H9 (cell line): ENCODE data around the gene ZBTB48. TPM values are rescaled to one million over a fixed set of nuclear protein-coding genes. Genes with fewer than 3 reads are reported as not detected.
"Not testable (repeated sequence)": the region's sequence is repeated elsewhere in the genome, so short reads cannot be mapped to it uniquely, and the experiment has no call there.

ENCODE experiments used
- DNase-seq: peaks from one replicate; pipeline ENCODE4 v3.0.0-alpha.2; 2017
- H2AFZ ChIP-seq: one replicate; pipeline ENCODE4 v1.6.1; 2013; ENCODE audit warnings: mild to moderate bottlenecking, low read length, control low read depth, moderate library complexity
- H2AK5ac ChIP-seq: 2 replicates; pipeline ENCODE4 v1.6.1; 2013; ENCODE audit warnings: low read length, control low read depth, mixed read lengths; ENCODE audit not compliant: insufficient read length
- H2BK120ac ChIP-seq: one replicate; pipeline ENCODE4 v1.6.1; 2013; ENCODE audit warnings: low read depth, mild to moderate bottlenecking, low read length, control low read depth, inconsistent platforms; ENCODE audit not compliant: poor library complexity, severe bottlenecking
- H2BK12ac ChIP-seq: 2 replicates; pipeline ENCODE4 v1.6.1; 2013; ENCODE audit warnings: low read length, control low read depth, mixed read lengths, low read depth; ENCODE audit not compliant: insufficient read length
- H2BK15ac ChIP-seq: 2 replicates; pipeline ENCODE4 v1.6.1; 2013; ENCODE audit warnings: low read depth, low read length, control low read depth
- H2BK20ac ChIP-seq: one replicate; pipeline ENCODE4 v1.6.1; 2013; ENCODE audit warnings: low read depth, mild to moderate bottlenecking, low read length, control low read depth, inconsistent platforms; ENCODE audit not compliant: poor library complexity, severe bottlenecking
- H2BK5ac ChIP-seq: 2 replicates; pipeline ENCODE4 v1.6.1; 2013; ENCODE audit warnings: low read length, control low read depth, mixed read lengths; ENCODE audit not compliant: insufficient read length
- H3K14ac ChIP-seq: 2 replicates; pipeline ENCODE4 v1.6.1; 2013; ENCODE audit warnings: low read length, control low read depth; ENCODE audit not compliant: insufficient read depth
- H3K18ac ChIP-seq: 2 replicates; pipeline ENCODE4 v1.6.1; 2013; ENCODE audit warnings: low read depth, mild to moderate bottlenecking, mixed read lengths, low read length, control low read depth; ENCODE audit not compliant: insufficient read length
- H3K23ac ChIP-seq: 2 replicates; pipeline ENCODE4 v1.6.1; 2013; ENCODE audit warnings: low read length, control low read depth, mixed read lengths, low read depth; ENCODE audit not compliant: insufficient read length
- H3K23me2 ChIP-seq: 2 replicates; pipeline ENCODE4 v1.6.1; 2013; ENCODE audit warnings: low read depth, mild to moderate bottlenecking, mixed read lengths, low read length, control low read depth; ENCODE audit not compliant: insufficient read length, poor library complexity, severe bottlenecking
- H3K27ac ChIP-seq: 2 replicates; pipeline ENCODE4 v1.5.1; 2013; ENCODE audit warnings: low read length, control low read depth, mixed read lengths, low read depth; ENCODE audit not compliant: insufficient read length
- H3K27me3 ChIP-seq: 2 replicates; pipeline ENCODE4 v1.6.1; 2013; ENCODE audit warnings: low read length, control low read depth, inconsistent platforms; ENCODE audit not compliant: insufficient read depth
- H3K4ac ChIP-seq: 2 replicates; pipeline ENCODE4 v1.6.1; 2013; ENCODE audit warnings: low read depth, mild to moderate bottlenecking, control low read depth, inconsistent platforms, low read length, moderate library complexity
- H3K4me1 ChIP-seq: 2 replicates; pipeline ENCODE4 v1.6.1; 2013; ENCODE audit warnings: low read length, control low read depth, inconsistent platforms; ENCODE audit not compliant: insufficient read depth
- H3K4me2 ChIP-seq: 2 replicates; pipeline ENCODE4 v1.6.1; 2013; ENCODE audit warnings: low read length, control low read depth, mixed read lengths; ENCODE audit not compliant: insufficient read length, insufficient read depth
- H3K56ac ChIP-seq: 2 replicates; pipeline ENCODE4 v1.6.1; 2013; ENCODE audit warnings: low read depth, mild to moderate bottlenecking, mixed read lengths, low read length, control low read depth; ENCODE audit not compliant: insufficient read length
- H3K79me1 ChIP-seq: 2 replicates; pipeline ENCODE4 v1.6.1; 2013; ENCODE audit warnings: low read depth, mild to moderate bottlenecking, moderate library complexity, low read length, control low read depth, inconsistent platforms; ENCODE audit not compliant: insufficient read depth, poor library complexity, severe bottlenecking
- H3K79me2 ChIP-seq: 2 replicates; pipeline ENCODE4 v1.6.1; 2013; ENCODE audit warnings: low read length, control low read depth, inconsistent platforms; ENCODE audit not compliant: insufficient read depth
- H3K9ac ChIP-seq: 2 replicates; pipeline ENCODE4 v1.6.1; 2013; ENCODE audit warnings: low read length, control low read depth, mixed read lengths; ENCODE audit not compliant: insufficient read length; ENCODE audit errors: extremely low read depth
- H3K9me3 ChIP-seq: one replicate; pipeline ENCODE4 v1.6.1; 2013; ENCODE audit warnings: low read depth, low read length, inconsistent platforms; ENCODE audit not compliant: control insufficient read depth
- H3T11ph ChIP-seq: one replicate; pipeline ENCODE4 v1.6.1; 2013; ENCODE audit warnings: mild to moderate bottlenecking, low read length, control low read depth, inconsistent platforms
- H4K20me1 ChIP-seq: one replicate; pipeline ENCODE4 v1.6.1; 2013; ENCODE audit not compliant: control insufficient read depth, insufficient read length, insufficient read depth
- H4K5ac ChIP-seq: 2 replicates; pipeline ENCODE4 v1.6.1; 2013; ENCODE audit warnings: low read depth, mild to moderate bottlenecking, mixed read lengths, low read length, control low read depth; ENCODE audit not compliant: insufficient read length
- H4K8ac ChIP-seq: replicated peaks from 2 replicates; pipeline ENCODE4 v1.6.1; 2013; ENCODE audit warnings: low read length, control low read depth, mixed read lengths, low read depth; ENCODE audit not compliant: insufficient read length
- H4K91ac ChIP-seq: 2 replicates; pipeline ENCODE4 v1.6.1; 2013; ENCODE audit warnings: low read depth, mild to moderate bottlenecking, moderate library complexity, mixed read lengths, low read length, control low read depth; ENCODE audit not compliant: insufficient read length
- H3K27ac Mint-ChIP-seq, 3 experiments: 2 replicates in 2 of 3; 3 replicates in 1 of 3; pipeline ENCODE4 v1.8.0; 2020 to 2021; ENCODE audit warnings: mixed read lengths in 3 of 3, mild to moderate bottlenecking in 1 of 3, moderate library complexity in 1 of 3
- H3K27me3 Mint-ChIP-seq: 2 replicates; pipeline ENCODE4 v1.8.0; 2021; ENCODE audit warnings: low read depth, mild to moderate bottlenecking, moderate library complexity, mixed read lengths
- H3K36me3 Mint-ChIP-seq, 3 experiments: 2 replicates in 2 of 3; 3 replicates in 1 of 3; pipeline ENCODE4 v1.8.0; 2020 to 2021; ENCODE audit warnings: low read depth in 3 of 3, mixed read lengths in 3 of 3; ENCODE audit not compliant: insufficient read depth in 1 of 3
- H3K4me1 Mint-ChIP-seq, 2 experiments: 2 replicates each; pipeline ENCODE4 v1.8.0; 2020; ENCODE audit warnings: mixed read lengths in 2 of 2
- H3K4me3 Mint-ChIP-seq, 2 experiments: 2 replicates in 1 of 2; 3 replicates in 1 of 2; pipeline ENCODE4 v1.8.0; 2020 to 2021; ENCODE audit warnings: mild to moderate bottlenecking in 2 of 2, mixed read lengths in 2 of 2, moderate library complexity in 1 of 2
- H3K9me3 Mint-ChIP-seq, 2 experiments: 2 replicates in 1 of 2; 3 replicates in 1 of 2; pipeline ENCODE4 v1.8.0; 2020; ENCODE audit warnings: mild to moderate bottlenecking in 2 of 2, mixed read lengths in 2 of 2, moderate library complexity in 1 of 2
- WGBS: extraction: QIAGEN DNeasy Blood & Tissue Kit; methylation state at CpG from one replicate; pipeline ENCODE4 v1.1.7; 2013; ENCODE audit warnings: missing lambda C conversion rate, low lambda C conversion rate, mixed read lengths; ENCODE audit not compliant: insufficient read length; ENCODE audit errors: extremely low coverage; 5-methylcytosine and 5-hydroxymethylcytosine counted together
- total RNA-seq: library from RNA; stranded (reverse); gene quantifications from 2 replicates; pipeline ENCODE4 v1.2.1, GENCODE V29; 2021
- TF ChIP-seq, protein P1 (sequence below): fragments of 200-600 bp; sonication (generic); conservative IDR thresholded peaks from 3 replicates; pipeline ENCODE4 v1.8.0; 2021; ENCODE audit warnings: antibody characterized with exemption, mild to moderate bottlenecking

Gene ZBTB48
- total RNA-seq, 1 experiment from 2014 or later = 33.2 TPM

DNA sequence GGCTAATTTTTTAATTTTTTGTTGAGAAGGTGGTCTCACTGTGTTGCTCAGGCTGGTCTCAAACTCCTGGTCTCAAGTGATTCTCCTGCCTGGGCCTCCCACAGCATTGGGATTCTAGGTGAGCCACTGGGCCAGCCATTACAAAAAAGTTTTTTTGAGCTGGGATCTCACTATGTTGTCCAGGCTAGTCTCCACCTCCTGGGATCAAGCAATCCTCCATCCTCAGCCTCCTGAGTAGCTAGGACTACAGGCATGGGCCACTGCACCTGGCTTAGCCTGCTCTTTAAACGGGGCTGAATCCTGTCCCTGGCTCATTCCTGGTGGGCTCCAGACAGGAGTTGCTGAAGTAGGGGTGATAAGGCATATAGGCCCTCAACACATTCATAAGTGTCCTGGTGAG is 22.2 kb upstream of the ZBTB48 start:
- Mint-ChIP-seq H3K27ac (no peak overlapping the region), H3K27me3 (peaks cover 6% of the 10 kb centered on the region), H3K9me3 (peaks cover 4% of the 10 kb centered on the region in 2 experiments; a peak in 3 of 5 replicates), H3K4me1 (peaks cover 9 to 11% of the 10 kb centered on the region in 2 experiments), H3K36me3 (peaks cover 0 to 4% (median 3%) of the 10 kb centered on the region in 3 experiments; a peak in 3 of 7 replicates), H3K4me3 (no peak overlapping the region)
- DNase-seq = no peak
- no peak overlapping the region for H3K9ac ChIP-seq
- H4K8ac ChIP-seq = no peak overlapping the region
- no peak overlapping the region for H2AFZ ChIP-seq
- H2BK12ac ChIP-seq = no peak overlapping the region
- H3K79me1 ChIP-seq = peaks cover 6% of the 10 kb centered on the region
- H2BK15ac ChIP-seq = no peak overlapping the region
- H2BK5ac ChIP-seq = no peak overlapping the region
- no peak overlapping the region for H3K23ac ChIP-seq
- no peak overlapping the region for H3K14ac ChIP-seq
- no peak overlapping the region for H3K4ac ChIP-seq
- H3K27me3 ChIP-seq = no peaks in the 10 kb centered on the region
- H2AK5ac ChIP-seq = no peak overlapping the region
- H2BK20ac ChIP-seq = no peak overlapping the region
- no peak overlapping the region for H3K18ac ChIP-seq
- H3K4me2 ChIP-seq = no peak overlapping the region
- H2BK120ac ChIP-seq = no peak overlapping the region
- H4K20me1 ChIP-seq = no peaks in the 10 kb centered on the region
- H4K5ac ChIP-seq = no peak overlapping the region
- no peaks in the 10 kb centered on the region for H3K9me3 ChIP-seq
- peaks cover 7% of the 10 kb centered on the region; the same call in 1 of the 2 replicates for H3K79me2 ChIP-seq
- no peak overlapping the region for H4K91ac ChIP-seq
- H3K23me2 ChIP-seq = peaks cover 6% of the 10 kb centered on the region
- H3K56ac ChIP-seq = no peak overlapping the region
- H3K4me1 ChIP-seq = 0 out of 2 replicates have a peak, but pooled peaks cover 2% of the 10 kb centered on the region
- no CpG with 5 or more reads among the region's 1 CpG for WGBS
- no peak overlapping the region for H3T11ph ChIP-seq
- TF ChIP-seq, protein P1, sequence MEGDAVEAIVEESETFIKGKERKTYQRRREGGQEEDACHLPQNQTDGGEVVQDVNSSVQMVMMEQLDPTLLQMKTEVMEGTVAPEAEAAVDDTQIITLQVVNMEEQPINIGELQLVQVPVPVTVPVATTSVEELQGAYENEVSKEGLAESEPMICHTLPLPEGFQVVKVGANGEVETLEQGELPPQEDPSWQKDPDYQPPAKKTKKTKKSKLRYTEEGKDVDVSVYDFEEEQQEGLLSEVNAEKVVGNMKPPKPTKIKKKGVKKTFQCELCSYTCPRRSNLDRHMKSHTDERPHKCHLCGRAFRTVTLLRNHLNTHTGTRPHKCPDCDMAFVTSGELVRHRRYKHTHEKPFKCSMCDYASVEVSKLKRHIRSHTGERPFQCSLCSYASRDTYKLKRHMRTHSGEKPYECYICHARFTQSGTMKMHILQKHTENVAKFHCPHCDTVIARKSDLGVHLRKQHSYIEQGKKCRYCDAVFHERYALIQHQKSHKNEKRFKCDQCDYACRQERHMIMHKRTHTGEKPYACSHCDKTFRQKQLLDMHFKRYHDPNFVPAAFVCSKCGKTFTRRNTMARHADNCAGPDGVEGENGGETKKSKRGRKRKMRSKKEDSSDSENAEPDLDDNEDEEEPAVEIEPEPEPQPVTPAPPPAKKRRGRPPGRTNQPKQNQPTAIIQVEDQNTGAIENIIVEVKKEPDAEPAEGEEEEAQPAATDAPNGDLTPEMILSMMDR = no peak
- no peak overlapping the region for H3K27ac ChIP-seq

DNA sequence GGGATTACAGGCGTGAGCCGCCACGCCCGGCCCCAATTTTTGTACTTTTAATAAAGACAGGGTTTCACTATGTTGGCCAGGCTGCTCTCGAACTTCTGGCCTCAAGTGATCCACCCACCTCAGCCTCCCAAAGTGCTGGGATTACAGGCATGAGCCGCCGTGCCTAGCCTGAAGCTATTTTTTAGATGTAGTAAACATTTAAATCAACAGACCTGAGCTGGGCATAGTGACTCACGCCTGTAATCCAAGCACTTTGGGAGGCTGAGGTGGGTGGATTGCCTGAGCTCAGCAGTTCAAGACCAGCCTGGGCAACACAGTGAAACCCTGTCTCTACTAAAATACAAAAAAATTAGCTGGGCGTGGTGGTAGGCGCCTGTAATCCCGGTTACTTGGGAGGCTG is 20.6 kb upstream of the ZBTB48 start:
- WGBS = no CpG with 5 or more reads among the region's 11 CpGs
- H3K79me1 ChIP-seq, H3K4me1 Mint-ChIP-seq, H3K27ac Mint-ChIP-seq, H2BK12ac ChIP-seq, H4K8ac ChIP-seq, H3T11ph ChIP-seq, H2BK20ac ChIP-seq, H2BK5ac ChIP-seq, H3K4me1 ChIP-seq, H3K9ac ChIP-seq, H3K36me3 Mint-ChIP-seq, H3K18ac ChIP-seq, H3K79me2 ChIP-seq, H3K27ac ChIP-seq, H3K9me3 Mint-ChIP-seq, H3K9me3 ChIP-seq, H3K56ac ChIP-seq, H3K4me3 Mint-ChIP-seq, H2BK120ac ChIP-seq, H3K14ac ChIP-seq, H3K27me3 ChIP-seq, H3K4me2 ChIP-seq, DNase-seq, H3K4ac ChIP-seq, H3K27me3 Mint-ChIP-seq, H4K5ac ChIP-seq, H4K91ac ChIP-seq, H2AK5ac ChIP-seq, H2AFZ ChIP-seq, H3K23me2 ChIP-seq, H4K20me1 ChIP-seq, H2BK15ac ChIP-seq, H3K23ac ChIP-seq: not testable (repeated sequence)
